GM12891 (cell line): ENCODE results near the gene MRGPRX2.

Experiments
- PAX5 ChIP-seq: IDR thresholded peaks from 2 replicates; pipeline ENCODE4 v1.6.1; 2011; ENCODE audit warnings: low read length, moderate library complexity, mild to moderate bottlenecking; ENCODE audit not compliant: insufficient read depth, severe bottlenecking
- POLR2A ChIP-seq: IDR thresholded peaks from 2 replicates; pipeline ENCODE4 v1.6.1; 2011; ENCODE audit warnings: low read depth, low read length, control low read depth
- POLR2AphosphoS5 ChIP-seq: IDR thresholded peaks from 2 replicates; pipeline ENCODE4 v1.6.1; 2011; ENCODE audit warnings: low read depth, low read length, control low read depth
- TAF1 ChIP-seq: IDR thresholded peaks from 2 replicates; pipeline ENCODE4 v1.6.1; 2011; ENCODE audit warnings: low read depth, low read length, control low read depth

DNA sequence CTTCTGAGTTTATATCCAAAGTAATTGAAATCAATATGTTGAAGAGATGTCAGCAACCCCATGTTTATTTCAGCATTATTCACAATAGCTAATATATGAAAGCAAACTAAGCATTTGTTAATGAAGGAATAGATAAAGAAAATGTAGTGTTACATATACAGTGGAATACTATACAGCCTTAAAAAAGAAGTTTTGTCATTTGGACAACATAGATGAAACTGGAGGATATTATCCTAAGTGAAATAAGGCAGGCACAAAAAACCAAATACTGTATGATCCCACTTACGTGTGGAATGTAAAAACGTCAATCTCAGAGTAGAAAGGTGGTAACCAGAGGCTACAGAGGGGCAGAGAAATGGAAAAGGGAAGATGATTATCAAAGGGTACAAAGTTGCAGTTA lies 10.2 kb downstream of the MRGPRX2 start:
- TF ChIP-seq POLR2A (no peak), TAF1 (no peak), POLR2AphosphoS5 (no peak), PAX5 (no peak)
